GM21529 (cell line): ENCODE data around the gene BRSK2.
"Not testable (repeated sequence)": the region's sequence is repeated elsewhere in the genome, so short reads cannot be mapped to it uniquely, and the experiment has no call there.

ENCODE experiments used
- ATAC-seq: cut with Tn5 transposase; IDR thresholded peaks from one replicate; pipeline ENCODE4 v1.9.1; 2021; ENCODE audit not compliant: unreplicated experiment

BRSK2 gene

GRCh38 chr11:1508491-1508891 lies 118.8 kb downstream of the BRSK2 start:
- ATAC-seq = no peak

- ATAC-seq = no peak
Measured at GRCh38 chr11:1508986-1509385, 119.3 kb downstream of the BRSK2 start.

GRCh38 chr11:1509626-1510255 lies 120.0 kb downstream of the BRSK2 start:
- no peak for ATAC-seq

- not testable (repeated sequence) for ATAC-seq
Measured at GRCh38 chr11:1510351-1510750, 120.6 kb downstream of the BRSK2 start.

- no peak for ATAC-seq
Measured at GRCh38 chr11:1510928-1511327, 121.2 kb downstream of the BRSK2 start.

- no peak for ATAC-seq
Measured at GRCh38 chr11:1511937-1512496, 122.3 kb downstream of the BRSK2 start.
